H9 (cell line): Measurements from ENCODE around the gene NARF. TPM values are rescaled to one million over a fixed set of nuclear protein-coding genes. Genes with fewer than 3 reads are reported as not detected.
A peak's percentile ranks its signal among the peaks of the same experiment; 100 is the strongest.

Experiments used
- DNase-seq: peaks from one replicate; pipeline ENCODE4 v3.0.0-alpha.2; 2017
- H2AFZ ChIP-seq: one replicate; pipeline ENCODE4 v1.6.1; 2013; ENCODE audit warnings: mild to moderate bottlenecking, low read length, control low read depth, moderate library complexity
- H2AK5ac ChIP-seq: 2 replicates; pipeline ENCODE4 v1.6.1; 2013; ENCODE audit warnings: low read length, control low read depth, mixed read lengths; ENCODE audit not compliant: insufficient read length
- H2BK120ac ChIP-seq: one replicate; pipeline ENCODE4 v1.6.1; 2013; ENCODE audit warnings: low read depth, mild to moderate bottlenecking, low read length, control low read depth, inconsistent platforms; ENCODE audit not compliant: poor library complexity, severe bottlenecking
- H2BK12ac ChIP-seq: 2 replicates; pipeline ENCODE4 v1.6.1; 2013; ENCODE audit warnings: low read length, control low read depth, mixed read lengths, low read depth; ENCODE audit not compliant: insufficient read length
- H2BK15ac ChIP-seq: 2 replicates; pipeline ENCODE4 v1.6.1; 2013; ENCODE audit warnings: low read depth, low read length, control low read depth
- H2BK20ac ChIP-seq: one replicate; pipeline ENCODE4 v1.6.1; 2013; ENCODE audit warnings: low read depth, mild to moderate bottlenecking, low read length, control low read depth, inconsistent platforms; ENCODE audit not compliant: poor library complexity, severe bottlenecking
- H2BK5ac ChIP-seq: 2 replicates; pipeline ENCODE4 v1.6.1; 2013; ENCODE audit warnings: low read length, control low read depth, mixed read lengths; ENCODE audit not compliant: insufficient read length
- H3K14ac ChIP-seq: 2 replicates; pipeline ENCODE4 v1.6.1; 2013; ENCODE audit warnings: low read length, control low read depth; ENCODE audit not compliant: insufficient read depth
- H3K18ac ChIP-seq: 2 replicates; pipeline ENCODE4 v1.6.1; 2013; ENCODE audit warnings: low read depth, mild to moderate bottlenecking, mixed read lengths, low read length, control low read depth; ENCODE audit not compliant: insufficient read length
- H3K23ac ChIP-seq: 2 replicates; pipeline ENCODE4 v1.6.1; 2013; ENCODE audit warnings: low read length, control low read depth, mixed read lengths, low read depth; ENCODE audit not compliant: insufficient read length
- H3K23me2 ChIP-seq: 2 replicates; pipeline ENCODE4 v1.6.1; 2013; ENCODE audit warnings: low read depth, mild to moderate bottlenecking, mixed read lengths, low read length, control low read depth; ENCODE audit not compliant: insufficient read length, poor library complexity, severe bottlenecking
- H3K27ac ChIP-seq: 2 replicates; pipeline ENCODE4 v1.5.1; 2013; ENCODE audit warnings: low read length, control low read depth, mixed read lengths, low read depth; ENCODE audit not compliant: insufficient read length
- H3K27me3 ChIP-seq: 2 replicates; pipeline ENCODE4 v1.6.1; 2013; ENCODE audit warnings: low read length, control low read depth, inconsistent platforms; ENCODE audit not compliant: insufficient read depth
- H3K4ac ChIP-seq: 2 replicates; pipeline ENCODE4 v1.6.1; 2013; ENCODE audit warnings: low read depth, mild to moderate bottlenecking, control low read depth, inconsistent platforms, low read length, moderate library complexity
- H3K4me1 ChIP-seq: 2 replicates; pipeline ENCODE4 v1.6.1; 2013; ENCODE audit warnings: low read length, control low read depth, inconsistent platforms; ENCODE audit not compliant: insufficient read depth
- H3K4me2 ChIP-seq: 2 replicates; pipeline ENCODE4 v1.6.1; 2013; ENCODE audit warnings: low read length, control low read depth, mixed read lengths; ENCODE audit not compliant: insufficient read length, insufficient read depth
- H3K56ac ChIP-seq: 2 replicates; pipeline ENCODE4 v1.6.1; 2013; ENCODE audit warnings: low read depth, mild to moderate bottlenecking, mixed read lengths, low read length, control low read depth; ENCODE audit not compliant: insufficient read length
- H3K79me1 ChIP-seq: 2 replicates; pipeline ENCODE4 v1.6.1; 2013; ENCODE audit warnings: low read depth, mild to moderate bottlenecking, moderate library complexity, low read length, control low read depth, inconsistent platforms; ENCODE audit not compliant: insufficient read depth, poor library complexity, severe bottlenecking
- H3K79me2 ChIP-seq: 2 replicates; pipeline ENCODE4 v1.6.1; 2013; ENCODE audit warnings: low read length, control low read depth, inconsistent platforms; ENCODE audit not compliant: insufficient read depth
- H3K9ac ChIP-seq: 2 replicates; pipeline ENCODE4 v1.6.1; 2013; ENCODE audit warnings: low read length, control low read depth, mixed read lengths; ENCODE audit not compliant: insufficient read length; ENCODE audit errors: extremely low read depth
- H3K9me3 ChIP-seq: one replicate; pipeline ENCODE4 v1.6.1; 2013; ENCODE audit warnings: low read depth, low read length, inconsistent platforms; ENCODE audit not compliant: control insufficient read depth
- H3T11ph ChIP-seq: one replicate; pipeline ENCODE4 v1.6.1; 2013; ENCODE audit warnings: mild to moderate bottlenecking, low read length, control low read depth, inconsistent platforms
- H4K20me1 ChIP-seq: one replicate; pipeline ENCODE4 v1.6.1; 2013; ENCODE audit not compliant: control insufficient read depth, insufficient read length, insufficient read depth
- H4K5ac ChIP-seq: 2 replicates; pipeline ENCODE4 v1.6.1; 2013; ENCODE audit warnings: low read depth, mild to moderate bottlenecking, mixed read lengths, low read length, control low read depth; ENCODE audit not compliant: insufficient read length
- H4K8ac ChIP-seq: replicated peaks from 2 replicates; pipeline ENCODE4 v1.6.1; 2013; ENCODE audit warnings: low read length, control low read depth, mixed read lengths, low read depth; ENCODE audit not compliant: insufficient read length
- H4K91ac ChIP-seq: 2 replicates; pipeline ENCODE4 v1.6.1; 2013; ENCODE audit warnings: low read depth, mild to moderate bottlenecking, moderate library complexity, mixed read lengths, low read length, control low read depth; ENCODE audit not compliant: insufficient read length
- H3K27ac Mint-ChIP-seq, 3 experiments: 2 replicates in 2 of 3; 3 replicates in 1 of 3; pipeline ENCODE4 v1.8.0; 2020 to 2021; ENCODE audit warnings: mixed read lengths in 3 of 3, mild to moderate bottlenecking in 1 of 3, moderate library complexity in 1 of 3
- H3K27me3 Mint-ChIP-seq: 2 replicates; pipeline ENCODE4 v1.8.0; 2021; ENCODE audit warnings: low read depth, mild to moderate bottlenecking, moderate library complexity, mixed read lengths
- H3K36me3 Mint-ChIP-seq, 3 experiments: 2 replicates in 2 of 3; 3 replicates in 1 of 3; pipeline ENCODE4 v1.8.0; 2020 to 2021; ENCODE audit warnings: low read depth in 3 of 3, mixed read lengths in 3 of 3; ENCODE audit not compliant: insufficient read depth in 1 of 3
- H3K4me1 Mint-ChIP-seq, 2 experiments: 2 replicates each; pipeline ENCODE4 v1.8.0; 2020; ENCODE audit warnings: mixed read lengths in 2 of 2
- H3K4me3 Mint-ChIP-seq, 2 experiments: 2 replicates in 1 of 2; 3 replicates in 1 of 2; pipeline ENCODE4 v1.8.0; 2020 to 2021; ENCODE audit warnings: mild to moderate bottlenecking in 2 of 2, mixed read lengths in 2 of 2, moderate library complexity in 1 of 2
- H3K9me3 Mint-ChIP-seq, 2 experiments: 2 replicates in 1 of 2; 3 replicates in 1 of 2; pipeline ENCODE4 v1.8.0; 2020; ENCODE audit warnings: mild to moderate bottlenecking in 2 of 2, mixed read lengths in 2 of 2, moderate library complexity in 1 of 2
- WGBS: extraction: QIAGEN DNeasy Blood & Tissue Kit; methylation state at CpG from one replicate; pipeline ENCODE4 v1.1.7; 2013; ENCODE audit warnings: missing lambda C conversion rate, low lambda C conversion rate, mixed read lengths; ENCODE audit not compliant: insufficient read length; ENCODE audit errors: extremely low coverage; 5-methylcytosine and 5-hydroxymethylcytosine counted together
- total RNA-seq: library from RNA; stranded (reverse); gene quantifications from 2 replicates; pipeline ENCODE4 v1.2.1, GENCODE V29; 2021
- TF ChIP-seq, protein P1 (sequence below): fragments of 200-600 bp; sonication (generic); conservative IDR thresholded peaks from 3 replicates; pipeline ENCODE4 v1.8.0; 2021; ENCODE audit warnings: antibody characterized with exemption, mild to moderate bottlenecking

The NARF gene
- total RNA-seq, 1 experiment from 2014 or later, result 124 TPM

DNA sequence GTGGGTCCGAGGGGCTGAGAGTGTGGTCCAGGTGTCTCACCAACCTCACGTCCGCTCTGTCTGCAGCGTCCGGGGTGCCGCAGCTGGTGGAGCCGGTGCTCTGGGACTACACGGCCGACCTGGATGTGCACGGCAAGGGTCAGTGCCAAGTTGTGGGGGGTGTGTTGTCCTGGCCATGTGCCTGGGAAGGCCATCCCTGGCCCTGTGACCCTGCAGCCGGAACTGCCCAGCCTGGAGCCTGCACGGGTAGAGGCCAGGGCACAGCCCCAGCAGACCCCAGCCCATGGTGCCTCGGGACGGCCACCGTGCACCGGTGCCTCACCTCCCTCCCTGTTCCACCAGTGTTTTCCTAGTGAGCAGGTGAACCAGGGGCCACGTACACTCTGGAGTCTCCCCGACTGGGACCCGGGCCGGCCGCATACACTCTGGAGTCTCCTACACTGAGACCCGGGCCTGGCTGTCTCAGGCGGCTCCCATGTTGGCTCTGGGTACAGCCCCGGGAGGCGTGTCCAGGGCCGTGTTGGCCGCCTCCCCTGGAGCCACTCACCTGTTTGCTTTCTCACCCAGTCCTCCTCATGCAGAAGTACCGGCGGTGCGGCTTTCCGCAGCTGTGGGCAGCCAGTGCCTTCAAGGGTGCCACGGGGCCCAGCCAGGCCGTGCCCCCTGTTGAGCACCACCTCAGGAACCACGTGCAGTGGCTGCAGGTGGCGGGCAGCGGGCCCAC lies 21.8 kb upstream of the NARF start:
- Histone ChIP-seq H3K23me2 (no peaks in the 10 kb centered on the region), H2AFZ (no peak overlapping the region), H3K56ac (no peak overlapping the region), H3K23ac (no peak overlapping the region), H3K4me2 (no peak overlapping the region), H2BK5ac (no peak overlapping the region), H3K9ac (no peak overlapping the region), H2BK15ac (no peak overlapping the region), H4K5ac (no peak overlapping the region), H3K79me1 (no peaks in the 10 kb centered on the region), H2AK5ac (no peak overlapping the region), H4K91ac (no peak overlapping the region), H2BK20ac (no peak overlapping the region), H3K14ac (no peak overlapping the region), H3T11ph (no peak overlapping the region), H4K20me1 (no peaks in the 10 kb centered on the region), H3K27ac (no peak overlapping the region), H2BK120ac (no peak overlapping the region), H3K79me2 (no peaks in the 10 kb centered on the region), H4K8ac (no peak overlapping the region), H3K27me3 (no peaks in the 10 kb centered on the region), H2BK12ac (no peak overlapping the region), H3K4ac (no peak overlapping the region), H3K18ac (no peak overlapping the region), H3K4me1 (no peaks in the 10 kb centered on the region), H3K9me3 (no peaks in the 10 kb centered on the region)
- H3K27ac Mint-ChIP-seq, result no peak overlapping the region; a peak in 1 of 7 replicates
- WGBS, result no CpG with 5 or more reads among the region's 36 CpGs
- H3K4me3 Mint-ChIP-seq, result no peak overlapping the region
- TF ChIP-seq, protein P1, sequence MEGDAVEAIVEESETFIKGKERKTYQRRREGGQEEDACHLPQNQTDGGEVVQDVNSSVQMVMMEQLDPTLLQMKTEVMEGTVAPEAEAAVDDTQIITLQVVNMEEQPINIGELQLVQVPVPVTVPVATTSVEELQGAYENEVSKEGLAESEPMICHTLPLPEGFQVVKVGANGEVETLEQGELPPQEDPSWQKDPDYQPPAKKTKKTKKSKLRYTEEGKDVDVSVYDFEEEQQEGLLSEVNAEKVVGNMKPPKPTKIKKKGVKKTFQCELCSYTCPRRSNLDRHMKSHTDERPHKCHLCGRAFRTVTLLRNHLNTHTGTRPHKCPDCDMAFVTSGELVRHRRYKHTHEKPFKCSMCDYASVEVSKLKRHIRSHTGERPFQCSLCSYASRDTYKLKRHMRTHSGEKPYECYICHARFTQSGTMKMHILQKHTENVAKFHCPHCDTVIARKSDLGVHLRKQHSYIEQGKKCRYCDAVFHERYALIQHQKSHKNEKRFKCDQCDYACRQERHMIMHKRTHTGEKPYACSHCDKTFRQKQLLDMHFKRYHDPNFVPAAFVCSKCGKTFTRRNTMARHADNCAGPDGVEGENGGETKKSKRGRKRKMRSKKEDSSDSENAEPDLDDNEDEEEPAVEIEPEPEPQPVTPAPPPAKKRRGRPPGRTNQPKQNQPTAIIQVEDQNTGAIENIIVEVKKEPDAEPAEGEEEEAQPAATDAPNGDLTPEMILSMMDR, result no peak
- H3K4me1 Mint-ChIP-seq, result peaks cover 9 to 23% of the 10 kb centered on the region in 2 experiments
- peak; percentile 42 for DNase-seq
- peaks cover 0 to 10% (median 10%) of the 10 kb centered on the region in 3 experiments; a peak in 4 of 7 replicates for H3K36me3 Mint-ChIP-seq
- H3K9me3 Mint-ChIP-seq, result no peaks in the 10 kb centered on the region
- H3K27me3 Mint-ChIP-seq, result no peaks in the 10 kb centered on the region; the same call in 1 of the 2 replicates
